HPDE6-E6E7 (cell line): Measurements from ENCODE around the gene PTP4A1.
A peak's percentile ranks its signal among the peaks of the same experiment; 100 is the strongest.

ENCODE experiments used
- DNase-seq: peaks from one replicate; pipeline ENCODE4 v3.0.0; 2011; ENCODE audit warnings: missing footprints; ENCODE audit errors: extremely low spot score

The PTP4A1 gene

DNA sequence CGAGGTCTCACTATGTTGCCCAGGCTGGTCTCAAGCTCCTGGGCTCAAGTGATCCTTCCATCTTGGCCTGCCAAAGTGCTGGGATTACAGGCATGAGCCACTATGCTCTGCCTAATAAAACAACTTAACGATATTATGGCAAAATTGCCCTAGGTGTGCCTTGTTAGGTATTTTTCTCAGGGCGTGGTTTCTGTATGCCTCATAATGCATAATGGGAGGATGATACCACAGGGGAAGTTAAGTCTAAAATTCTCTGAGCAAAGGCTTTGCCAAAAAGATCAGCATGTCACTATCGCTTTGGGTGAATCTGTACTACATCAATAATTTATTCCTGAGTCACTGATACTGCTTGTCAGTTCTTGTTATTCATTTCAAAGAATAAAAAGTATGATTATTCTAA, 15.9 kb upstream of the PTP4A1 start:
- no peak for DNase-seq

DNA sequence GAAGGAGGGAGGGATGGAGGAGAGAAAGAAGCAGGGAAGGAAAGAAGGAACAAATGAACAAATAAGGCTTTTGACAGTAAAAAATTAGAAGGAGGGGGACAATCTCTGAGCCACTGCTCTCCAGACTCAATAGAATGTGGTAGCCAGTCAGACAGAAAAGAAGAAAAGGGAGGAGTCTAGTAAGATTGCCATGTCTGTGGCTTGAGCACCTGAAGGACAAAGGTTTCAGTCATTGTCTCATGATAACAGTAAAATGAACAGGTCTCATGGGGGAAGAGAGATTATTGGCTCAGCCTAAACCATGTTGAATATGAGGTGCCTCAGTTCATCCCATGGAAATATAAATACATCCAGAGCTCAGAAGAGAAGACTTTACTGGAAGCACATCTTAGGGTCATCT, 14.0 kb upstream of the PTP4A1 start:
- DNase-seq: no peak

DNA sequence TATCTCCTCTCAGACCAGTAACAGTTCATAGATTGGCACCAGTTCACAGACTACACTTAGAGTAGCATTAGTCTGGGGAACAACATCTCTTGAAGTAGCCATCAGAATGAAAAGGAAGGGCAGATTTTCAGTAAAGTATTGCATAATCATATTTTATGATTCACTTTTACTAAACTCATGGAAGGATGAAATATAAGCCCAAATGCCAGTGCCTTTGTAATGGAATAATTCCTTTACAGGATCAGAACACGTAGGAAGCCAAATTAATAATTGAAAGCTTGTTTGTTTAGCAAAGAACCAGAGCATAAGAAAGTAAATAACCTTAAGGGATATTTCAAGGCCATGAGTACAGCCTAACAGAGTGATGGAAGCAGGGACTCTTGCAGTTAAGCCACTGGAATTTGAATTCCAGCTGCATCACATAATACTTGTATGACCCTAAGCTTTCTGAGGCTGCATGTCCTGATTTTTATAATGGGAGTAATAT, 11.4 kb upstream of the PTP4A1 start:
- no peak for DNase-seq

DNA sequence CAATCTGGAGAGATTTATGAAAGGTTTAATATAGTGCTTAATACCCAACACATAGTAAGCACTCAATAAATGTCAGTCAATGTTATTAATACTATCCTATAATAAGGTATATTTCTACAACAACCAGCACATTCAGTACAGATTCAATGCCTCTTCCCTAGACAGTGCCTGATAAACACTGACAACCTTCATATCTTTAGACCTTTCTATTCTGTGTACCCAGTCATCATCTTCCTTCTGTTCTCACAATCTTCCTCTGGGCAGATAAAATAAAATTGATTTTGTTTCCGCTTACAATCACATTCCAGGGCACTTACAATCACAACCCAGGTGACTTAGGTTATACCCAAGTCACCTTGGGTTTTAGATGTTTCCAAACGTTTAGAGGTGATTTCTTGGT, 11.0 kb upstream of the PTP4A1 start:
- DNase-seq: no peak

DNA sequence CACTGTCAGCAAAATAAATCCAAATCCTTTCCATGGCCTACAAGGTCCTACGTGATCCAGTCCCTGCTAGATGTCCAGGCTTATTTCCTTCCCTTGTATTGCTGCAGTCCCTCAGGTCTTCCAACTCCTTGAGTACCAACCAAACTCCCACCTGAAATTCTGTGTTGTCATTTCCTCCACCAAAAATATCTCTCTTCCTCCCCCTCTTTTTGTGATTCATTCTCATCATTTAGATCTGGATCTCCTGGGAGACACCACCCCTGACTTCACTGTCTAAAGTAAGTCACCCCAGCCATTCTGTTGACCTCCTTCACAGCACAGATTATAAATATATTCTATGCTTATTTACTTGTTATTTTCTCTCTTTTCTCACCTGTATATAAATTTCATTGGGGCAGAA, 9.0 kb upstream of the PTP4A1 start:
- no peak for DNase-seq

DNA sequence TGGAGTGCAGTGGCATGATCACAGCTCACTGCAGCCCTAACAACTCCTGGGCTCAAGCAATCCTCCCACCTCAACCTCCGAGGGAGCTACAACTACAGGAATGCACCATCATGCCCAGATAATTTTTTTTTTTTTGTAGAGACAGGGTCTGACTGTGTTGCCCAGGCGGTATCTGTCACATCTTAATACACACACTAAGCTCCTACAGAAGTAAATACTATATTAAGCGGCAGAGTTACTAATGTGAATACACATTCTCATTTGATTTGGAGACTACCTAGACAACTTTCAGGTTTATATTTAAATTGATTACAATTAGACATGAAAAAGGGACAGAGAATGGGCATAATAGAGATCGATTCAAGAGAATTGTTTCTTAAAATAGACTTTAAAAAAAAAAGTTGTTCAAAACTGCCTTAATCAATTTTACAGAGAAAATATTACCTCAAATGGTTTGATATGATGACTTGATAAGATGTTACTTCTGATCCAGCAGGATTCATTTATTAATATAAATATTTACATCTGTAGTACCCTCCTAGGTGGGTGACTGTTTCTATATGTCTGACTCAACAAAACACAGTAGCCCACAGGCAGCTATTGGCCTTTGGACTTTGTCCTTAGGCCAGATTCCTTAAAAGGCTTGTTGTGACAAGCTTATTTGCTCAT, 7.1 kb upstream of the PTP4A1 start:
- DNase-seq: no peak

DNA sequence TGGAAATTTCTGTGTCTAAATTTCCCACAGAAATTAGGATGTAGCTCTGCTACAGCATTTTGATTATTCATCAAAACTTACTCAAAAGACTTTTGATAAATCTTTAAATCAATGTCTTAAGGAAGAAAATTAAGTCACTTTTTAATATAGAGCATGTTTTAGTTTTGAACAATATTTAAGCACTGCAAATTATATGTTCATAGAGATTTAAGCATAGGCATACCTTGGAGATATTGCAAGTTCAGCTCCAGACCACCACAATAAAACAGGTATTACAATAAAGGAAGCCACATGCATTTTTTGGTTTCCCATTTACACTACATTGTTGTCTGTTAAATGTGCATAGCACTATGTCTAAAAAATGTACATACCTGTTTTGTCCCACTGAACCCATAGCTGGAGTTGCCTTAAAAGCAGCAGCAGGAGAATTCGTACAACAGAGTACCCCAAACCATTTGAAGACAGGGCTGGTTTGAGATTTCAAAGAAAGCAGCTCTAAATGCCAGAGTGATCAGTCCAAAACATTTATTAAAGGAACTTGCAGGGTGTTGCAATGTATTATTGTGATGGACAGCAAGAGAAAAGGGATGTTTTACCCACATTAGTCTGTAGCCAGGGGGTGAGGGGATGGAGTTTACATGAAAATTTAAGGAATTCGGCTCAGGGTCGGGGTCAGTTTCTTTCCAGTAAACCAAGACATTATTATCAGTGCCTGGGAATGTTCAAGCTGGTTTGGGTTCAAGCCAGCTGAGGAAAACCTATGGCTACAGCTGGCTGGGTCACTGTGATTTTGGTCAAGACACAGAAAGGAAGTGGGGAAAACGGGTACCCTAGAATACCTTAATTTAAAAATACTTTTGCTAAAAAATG, 6.3 kb upstream of the PTP4A1 start:
- DNase-seq: no peak

DNA sequence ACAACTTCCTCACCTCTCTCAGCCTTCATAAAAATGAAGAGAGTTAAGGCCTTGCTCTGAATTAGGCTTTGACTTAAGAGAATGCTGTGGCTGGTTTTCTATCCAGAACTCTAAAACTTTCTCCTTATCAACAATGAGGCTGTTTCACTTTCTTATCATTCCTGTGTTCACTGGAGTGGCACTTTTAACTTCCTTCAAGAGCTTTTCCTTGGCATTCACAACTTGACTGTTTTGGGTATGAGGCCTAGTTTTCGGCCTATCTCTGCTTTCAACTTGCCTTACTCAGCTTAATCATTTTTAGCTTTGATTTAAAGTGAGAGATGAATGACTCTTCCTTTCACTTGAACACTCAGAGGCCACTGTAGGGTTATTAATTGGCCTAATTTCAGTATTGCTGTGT, 4.3 kb upstream of the PTP4A1 start:
- no peak for DNase-seq

DNA sequence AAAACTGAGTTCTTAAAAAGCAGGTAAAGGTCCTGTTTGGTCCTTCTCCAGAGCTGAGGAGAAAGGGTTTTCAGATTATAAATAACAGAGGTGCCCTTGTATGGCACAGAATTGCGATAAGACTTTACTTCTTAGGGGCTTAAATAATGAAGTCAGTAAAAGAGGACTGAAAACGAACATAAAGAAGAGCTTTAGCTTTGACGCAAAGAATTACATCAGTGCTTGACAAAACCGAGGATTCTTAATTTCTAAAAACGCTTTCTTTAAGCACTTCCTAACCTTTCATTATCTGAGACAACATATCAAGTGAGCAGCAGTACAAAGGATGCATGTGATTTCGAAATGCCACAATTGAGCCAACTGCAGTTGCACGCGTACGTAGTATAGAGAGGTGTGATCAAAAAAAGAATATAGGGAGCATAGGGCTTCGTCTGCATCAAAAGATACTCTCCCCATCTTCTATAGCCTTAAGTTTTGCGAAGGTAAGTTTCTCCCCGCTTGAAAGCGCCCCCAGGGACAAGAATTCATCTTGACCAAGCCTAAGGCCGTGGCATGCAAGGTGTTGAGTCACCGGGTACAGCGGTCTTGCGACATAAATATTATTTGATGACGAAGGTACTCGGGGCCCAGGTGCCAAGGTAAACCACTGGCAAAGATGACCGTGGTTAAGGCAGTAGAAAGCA, 778 bp upstream of the PTP4A1 start:
- peak; percentile 76 for DNase-seq

DNA sequence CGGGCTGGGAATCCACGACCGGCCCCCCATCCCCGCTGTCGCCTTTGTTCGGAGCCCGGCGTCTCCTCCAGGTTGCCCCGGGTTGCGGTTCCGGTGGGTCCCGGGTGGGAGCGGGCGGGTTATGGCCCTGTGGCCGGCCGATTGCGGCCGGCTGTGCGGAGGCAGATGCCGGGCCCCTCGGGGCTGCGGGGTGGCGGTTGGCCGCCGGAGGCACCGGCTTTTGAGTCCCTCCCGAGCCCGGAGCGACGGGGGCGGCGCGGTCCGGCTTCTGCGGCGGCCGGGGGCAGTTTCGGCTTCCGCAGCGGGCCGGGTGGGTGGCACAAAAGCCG, 431 bp downstream of the PTP4A1 start:
- no peak for DNase-seq

DNA sequence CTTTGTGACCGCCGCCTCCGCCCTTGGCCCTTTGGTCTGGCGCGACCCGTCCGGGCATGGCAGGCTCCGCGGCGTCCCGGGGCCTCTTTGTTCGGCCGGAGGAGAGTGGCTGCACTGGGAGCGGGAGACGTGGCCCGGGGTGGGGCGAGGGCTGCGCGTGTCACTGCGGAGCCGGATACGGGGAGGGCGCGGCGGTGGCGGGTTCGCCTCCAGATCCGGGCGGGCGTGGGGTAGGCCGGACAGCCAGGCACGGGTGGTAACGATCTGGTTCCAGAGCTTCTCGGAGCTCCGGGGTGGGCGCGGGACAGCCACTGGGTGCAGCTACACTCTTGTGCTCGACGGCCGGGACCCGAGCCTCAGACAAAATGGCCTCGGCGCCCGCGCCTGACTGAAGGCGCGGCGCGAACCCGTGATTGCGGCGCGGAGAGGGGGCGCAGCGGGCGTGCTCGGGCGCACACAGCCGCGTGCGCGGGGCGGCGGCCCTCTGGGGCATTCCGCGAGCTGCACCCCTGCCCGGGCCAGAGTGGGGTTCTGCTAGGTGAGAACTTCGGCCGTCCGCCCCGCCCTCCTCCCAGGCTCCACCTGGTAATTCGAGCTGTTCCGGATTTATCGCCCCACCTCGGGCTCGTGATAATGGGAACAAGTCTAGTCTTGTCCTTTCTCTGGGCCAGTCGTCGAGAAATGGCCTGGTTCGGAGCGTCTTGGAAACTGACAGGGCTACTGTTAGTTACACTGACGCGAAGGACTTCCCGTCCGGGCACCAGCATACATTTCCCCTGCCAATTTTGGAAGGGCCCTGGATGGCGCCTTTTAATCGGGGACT, 1.0 kb downstream of the PTP4A1 start:
- DNase-seq: peak; percentile 78

DNA sequence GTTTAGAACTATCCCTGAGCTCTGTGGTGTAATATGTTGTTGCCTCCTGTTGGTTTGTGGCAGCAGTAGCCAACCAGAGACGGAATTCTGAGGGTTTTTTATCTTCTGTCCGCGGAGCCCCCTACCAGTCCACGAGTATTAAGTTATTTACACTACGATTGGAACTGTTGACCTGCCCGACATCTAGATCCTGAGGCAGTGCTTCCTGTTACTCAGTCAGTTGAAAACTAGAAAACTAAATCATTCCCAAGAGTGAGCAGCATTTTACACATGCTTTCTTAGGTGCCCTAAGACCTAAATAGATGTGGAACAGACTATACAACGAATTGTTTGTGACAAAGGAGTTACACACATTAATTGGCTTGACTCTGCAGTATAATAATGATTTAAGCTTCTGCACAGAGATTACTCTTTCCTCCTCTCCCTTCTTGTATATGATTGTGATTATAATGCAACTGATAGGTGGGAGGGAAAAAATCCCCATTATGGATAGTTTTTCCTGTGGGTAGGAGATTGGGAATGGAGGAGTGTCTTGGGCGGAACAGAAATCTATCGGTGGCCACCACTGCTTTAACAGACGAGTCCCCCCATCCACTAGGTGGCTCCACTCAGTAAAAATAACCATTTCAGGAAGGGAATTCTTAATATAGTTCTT, 1.7 kb downstream of the PTP4A1 start:
- DNase-seq: no peak

DNA sequence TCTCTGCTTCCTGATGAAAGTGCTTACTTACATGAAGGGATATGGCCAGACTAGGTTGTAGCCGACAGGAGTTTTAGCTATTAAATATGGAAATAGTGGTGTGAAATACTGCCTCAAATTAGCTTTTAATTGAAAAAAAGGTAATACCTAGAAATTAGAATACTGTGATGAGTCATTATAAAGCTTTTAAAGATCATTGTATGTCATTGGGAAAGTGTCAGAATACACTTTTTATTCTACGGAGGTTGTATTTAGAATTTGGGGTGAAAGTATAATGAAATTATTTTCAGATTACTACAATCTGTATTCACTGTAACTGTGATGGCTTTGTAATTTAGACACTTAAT, 2.2 kb downstream of the PTP4A1 start:
- no peak for DNase-seq

DNA sequence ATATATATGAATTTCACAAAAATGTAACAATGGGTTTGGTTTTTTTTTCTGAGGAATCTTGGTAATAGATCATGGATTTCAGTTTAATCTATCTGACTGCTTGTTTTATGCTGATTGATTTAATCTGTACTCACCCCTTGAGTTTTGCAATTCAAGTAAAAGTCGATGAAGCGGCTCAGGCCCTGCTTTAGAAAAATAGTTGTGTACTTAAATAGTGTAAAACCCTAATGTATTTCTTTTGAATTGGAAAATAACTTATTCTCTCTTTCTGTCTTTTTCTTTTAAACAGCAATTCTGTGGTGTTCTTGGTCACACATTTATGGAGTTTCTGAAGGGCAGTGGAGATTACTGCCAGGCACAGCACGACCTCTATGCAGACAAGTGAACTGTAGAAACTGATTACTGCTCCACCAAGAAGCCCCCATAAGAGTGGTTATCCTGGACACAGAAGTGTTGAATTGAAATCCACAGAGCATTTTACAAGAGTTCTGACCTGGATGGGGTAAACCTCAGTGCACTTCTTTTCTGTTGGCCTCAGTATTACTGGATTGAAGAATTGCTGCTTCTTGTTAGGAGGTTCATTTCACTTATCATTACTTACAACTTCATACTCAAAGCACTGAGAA, 4.0 kb downstream of the PTP4A1 start:
- DNase-seq: no peak

DNA sequence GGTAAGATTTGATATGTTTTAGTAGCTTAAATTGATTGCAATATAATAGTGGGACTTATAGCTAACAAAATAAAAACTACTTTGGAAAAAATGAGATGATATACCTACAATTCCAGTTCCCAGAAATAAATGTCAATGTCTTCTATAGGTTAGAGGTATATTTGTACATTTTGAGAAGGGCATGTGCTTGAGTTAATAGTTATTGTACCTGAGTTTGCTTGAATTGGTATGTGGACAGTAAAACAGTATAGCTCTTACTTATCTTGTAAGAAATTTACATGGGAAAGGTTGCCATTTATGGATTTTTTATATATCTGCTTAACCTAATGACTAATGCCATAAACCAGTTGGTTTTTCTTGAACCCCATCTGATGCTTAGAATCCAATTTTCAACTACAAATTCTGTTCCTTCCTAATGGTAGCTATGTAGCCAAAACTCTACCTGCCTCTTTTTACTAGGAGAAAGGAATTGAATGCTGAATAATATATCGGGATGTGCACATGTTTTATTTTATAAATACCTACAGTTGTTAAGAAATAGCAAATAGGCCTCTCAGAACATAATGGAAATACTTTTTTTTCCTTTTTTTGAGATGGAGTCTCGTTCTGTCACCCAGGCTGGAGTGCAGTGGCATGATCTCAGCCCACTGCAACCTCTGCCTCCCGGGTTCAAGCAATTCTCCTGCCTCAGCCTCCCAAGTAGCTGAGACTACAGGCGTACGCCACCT, 4.9 kb downstream of the PTP4A1 start:
- DNase-seq: no peak

DNA sequence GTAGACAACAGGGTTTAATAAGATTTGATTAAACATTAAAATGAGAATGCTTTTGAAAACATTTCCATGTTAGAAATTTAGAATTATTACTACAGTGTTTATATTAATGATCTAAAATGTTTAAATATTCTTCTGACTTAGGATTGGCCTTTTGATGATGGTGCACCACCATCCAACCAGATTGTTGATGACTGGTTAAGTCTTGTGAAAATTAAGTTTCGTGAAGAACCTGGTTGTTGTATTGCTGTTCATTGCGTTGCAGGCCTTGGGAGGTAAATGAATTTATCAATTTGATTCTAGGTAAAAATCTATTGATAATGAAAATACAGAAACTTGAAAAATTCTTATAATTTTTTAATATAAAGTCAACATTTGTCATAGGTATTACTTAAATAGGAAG, 6.5 kb downstream of the PTP4A1 start:
- no peak for DNase-seq

DNA sequence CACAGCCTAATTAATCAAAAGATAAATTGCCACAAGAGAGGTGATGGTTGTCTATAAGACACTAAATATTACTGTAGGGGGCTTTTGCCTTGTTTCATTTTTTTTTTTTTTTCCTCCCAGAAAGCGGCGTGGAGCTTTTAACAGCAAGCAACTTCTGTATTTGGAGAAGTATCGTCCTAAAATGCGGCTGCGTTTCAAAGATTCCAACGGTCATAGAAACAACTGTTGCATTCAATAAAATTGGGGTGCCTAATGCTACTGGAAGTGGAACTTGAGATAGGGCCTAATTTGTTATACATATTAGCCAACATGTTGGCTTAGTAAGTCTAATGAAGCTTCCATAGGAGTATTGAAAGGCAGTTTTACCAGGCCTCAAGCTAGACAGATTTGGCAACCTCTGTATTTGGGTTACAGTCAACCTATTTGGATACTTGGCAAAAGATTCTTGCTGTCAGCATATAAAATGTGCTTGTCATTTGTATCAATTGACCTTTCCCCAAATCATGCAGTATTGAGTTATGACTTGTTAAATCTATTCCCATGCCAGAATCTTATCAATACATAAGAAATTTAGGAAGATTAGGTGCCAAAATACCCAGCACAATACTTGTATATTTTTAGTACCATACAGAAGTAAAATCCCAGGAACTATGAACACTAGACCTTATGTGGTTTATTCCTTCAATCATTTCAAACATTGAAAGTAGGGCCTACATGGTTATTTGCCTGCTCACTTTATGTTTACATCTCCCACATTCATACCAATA, 7.8 kb downstream of the PTP4A1 start:
- DNase-seq: no peak

DNA sequence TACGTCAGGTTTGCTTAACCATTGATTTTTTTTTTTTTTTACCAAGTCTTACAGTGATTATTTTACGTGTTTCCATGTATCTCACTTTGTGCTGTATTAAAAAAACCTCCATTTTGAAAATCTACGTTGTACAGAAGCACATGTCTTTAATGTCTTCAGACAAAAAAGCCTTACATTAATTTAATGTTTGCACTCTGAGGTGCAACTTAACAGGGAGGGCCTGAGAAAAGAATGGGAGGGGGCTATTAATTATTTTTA, 8.4 kb downstream of the PTP4A1 start:
- DNase-seq: no peak

DNA sequence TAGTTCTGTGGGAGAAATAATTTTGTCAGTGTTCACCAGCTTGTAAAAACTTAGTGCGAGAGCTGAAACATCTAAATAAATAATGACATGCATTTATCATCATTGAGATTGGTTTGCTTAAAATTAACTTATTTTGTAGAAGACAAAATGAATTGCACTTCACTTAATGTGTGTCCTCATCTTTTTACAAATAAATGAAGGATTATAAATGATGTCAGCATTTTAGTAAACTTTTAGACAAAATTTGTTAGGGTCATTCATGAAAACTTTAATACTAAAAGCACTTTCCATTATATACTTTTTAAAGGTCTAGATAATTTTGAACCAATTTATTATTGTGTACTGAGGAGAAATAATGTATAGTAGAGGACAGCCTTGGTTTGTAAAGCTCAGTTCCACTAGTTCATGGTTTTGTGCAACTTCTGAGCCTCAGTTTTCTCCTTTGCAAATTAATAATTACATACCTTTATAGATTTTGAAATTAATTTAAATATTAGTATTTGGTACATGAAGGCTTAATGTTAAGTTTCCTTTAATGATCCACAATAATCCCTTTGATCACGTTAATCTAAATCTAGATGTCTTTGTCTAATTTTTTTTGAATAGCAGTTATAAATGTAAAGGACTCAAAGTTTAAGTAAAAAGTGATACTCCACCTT, 9.2 kb downstream of the PTP4A1 start:
- no peak for DNase-seq
